ENCODE measurements around the gene ELAVL1. TPM values are rescaled to one million over a fixed set of nuclear protein-coding genes. Genes with fewer than 3 reads are reported as not detected.

ELAVL1 gene
- total RNA-seq, 1 donor from 2014 or later, result 122 TPM

DNA sequence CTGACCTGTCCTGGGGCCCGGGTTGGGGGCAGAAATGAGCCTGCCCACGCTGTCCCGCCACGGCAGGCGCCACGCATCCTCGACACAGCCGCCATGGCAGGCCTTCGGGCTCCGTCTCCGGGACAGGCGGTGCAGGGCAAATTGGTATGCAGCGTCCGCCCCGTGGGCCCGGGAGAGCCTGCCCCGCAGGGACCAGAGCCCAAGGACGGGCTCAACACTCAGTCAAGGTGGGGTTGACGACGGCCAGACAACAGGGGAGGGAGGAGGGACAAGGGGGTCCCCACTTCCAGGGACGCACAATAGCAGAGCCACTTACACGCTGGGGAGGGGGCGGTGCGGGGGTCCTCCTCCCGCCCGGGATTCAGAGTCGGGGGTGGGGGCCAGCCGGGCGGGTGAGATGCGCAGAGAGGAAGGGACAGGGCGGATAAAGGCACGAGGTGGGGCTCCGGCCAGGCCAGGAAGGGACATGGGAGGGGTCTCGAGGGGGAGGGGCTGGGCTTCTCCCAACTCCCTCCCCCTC, 80.7 kb downstream of the ELAVL1 start:
- Mint-ChIP-seq H3K27ac (ENCODE audit: unreplicated experiment) (no peak overlapping the region), H3K9me3 (ENCODE audit: unreplicated experiment) (peaks cover 17% of the 10 kb centered on the region), H3K36me3 (ENCODE audit: unreplicated experiment) (no peaks in the 10 kb centered on the region), H3K27me3 (ENCODE audit: unreplicated experiment) (peaks cover 18% of the 10 kb centered on the region), H3K4me3 (ENCODE audit: unreplicated experiment) (peak overlapping the region; percentile 67), H3K4me1 (ENCODE audit: low read depth, unreplicated experiment) (peaks cover 6% of the 10 kb centered on the region)
- no peak for DNase-seq
- TF ChIP-seq, protein P1, sequence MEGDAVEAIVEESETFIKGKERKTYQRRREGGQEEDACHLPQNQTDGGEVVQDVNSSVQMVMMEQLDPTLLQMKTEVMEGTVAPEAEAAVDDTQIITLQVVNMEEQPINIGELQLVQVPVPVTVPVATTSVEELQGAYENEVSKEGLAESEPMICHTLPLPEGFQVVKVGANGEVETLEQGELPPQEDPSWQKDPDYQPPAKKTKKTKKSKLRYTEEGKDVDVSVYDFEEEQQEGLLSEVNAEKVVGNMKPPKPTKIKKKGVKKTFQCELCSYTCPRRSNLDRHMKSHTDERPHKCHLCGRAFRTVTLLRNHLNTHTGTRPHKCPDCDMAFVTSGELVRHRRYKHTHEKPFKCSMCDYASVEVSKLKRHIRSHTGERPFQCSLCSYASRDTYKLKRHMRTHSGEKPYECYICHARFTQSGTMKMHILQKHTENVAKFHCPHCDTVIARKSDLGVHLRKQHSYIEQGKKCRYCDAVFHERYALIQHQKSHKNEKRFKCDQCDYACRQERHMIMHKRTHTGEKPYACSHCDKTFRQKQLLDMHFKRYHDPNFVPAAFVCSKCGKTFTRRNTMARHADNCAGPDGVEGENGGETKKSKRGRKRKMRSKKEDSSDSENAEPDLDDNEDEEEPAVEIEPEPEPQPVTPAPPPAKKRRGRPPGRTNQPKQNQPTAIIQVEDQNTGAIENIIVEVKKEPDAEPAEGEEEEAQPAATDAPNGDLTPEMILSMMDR (IDR thresholded peaks at IDR 0.05; ENCODE audit: partially characterized antibody, unreplicated experiment), result no peak

DNA sequence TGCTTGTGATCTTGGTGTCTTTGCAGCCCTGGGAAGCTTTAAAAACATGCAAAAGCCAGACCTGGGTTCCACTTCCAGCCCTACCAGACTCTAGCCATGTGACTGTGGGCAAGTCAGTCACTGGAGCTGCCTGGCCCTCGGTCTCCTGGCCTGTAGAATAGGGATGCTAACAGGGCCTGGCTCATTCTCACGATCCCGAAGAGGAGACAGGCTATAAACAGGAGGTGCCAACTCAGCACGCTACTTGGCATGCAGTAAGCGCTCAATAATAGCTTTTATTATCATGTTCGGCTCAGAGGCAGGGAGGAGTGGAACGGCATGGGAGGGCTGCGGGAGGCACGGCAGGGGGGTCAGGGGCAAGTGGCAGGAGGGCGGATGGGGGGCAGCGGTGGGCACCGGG, 81.2 kb downstream of the ELAVL1 start:
- H3K4me3 Mint-ChIP-seq (ENCODE audit: unreplicated experiment), result peak overlapping the region; percentile 76
- no peak for DNase-seq
- H3K4me1 Mint-ChIP-seq (ENCODE audit: low read depth, unreplicated experiment), result peaks cover 6% of the 10 kb centered on the region
- H3K36me3 Mint-ChIP-seq (ENCODE audit: unreplicated experiment), result no peaks in the 10 kb centered on the region
- peaks cover 18% of the 10 kb centered on the region for H3K27me3 Mint-ChIP-seq (ENCODE audit: unreplicated experiment)
- H3K9me3 Mint-ChIP-seq (ENCODE audit: unreplicated experiment), result peaks cover 17% of the 10 kb centered on the region
- no peak overlapping the region for H3K27ac Mint-ChIP-seq (ENCODE audit: unreplicated experiment)
- TF ChIP-seq, protein P1 (IDR thresholded peaks at IDR 0.05; ENCODE audit: partially characterized antibody, unreplicated experiment), result no peak

DNA sequence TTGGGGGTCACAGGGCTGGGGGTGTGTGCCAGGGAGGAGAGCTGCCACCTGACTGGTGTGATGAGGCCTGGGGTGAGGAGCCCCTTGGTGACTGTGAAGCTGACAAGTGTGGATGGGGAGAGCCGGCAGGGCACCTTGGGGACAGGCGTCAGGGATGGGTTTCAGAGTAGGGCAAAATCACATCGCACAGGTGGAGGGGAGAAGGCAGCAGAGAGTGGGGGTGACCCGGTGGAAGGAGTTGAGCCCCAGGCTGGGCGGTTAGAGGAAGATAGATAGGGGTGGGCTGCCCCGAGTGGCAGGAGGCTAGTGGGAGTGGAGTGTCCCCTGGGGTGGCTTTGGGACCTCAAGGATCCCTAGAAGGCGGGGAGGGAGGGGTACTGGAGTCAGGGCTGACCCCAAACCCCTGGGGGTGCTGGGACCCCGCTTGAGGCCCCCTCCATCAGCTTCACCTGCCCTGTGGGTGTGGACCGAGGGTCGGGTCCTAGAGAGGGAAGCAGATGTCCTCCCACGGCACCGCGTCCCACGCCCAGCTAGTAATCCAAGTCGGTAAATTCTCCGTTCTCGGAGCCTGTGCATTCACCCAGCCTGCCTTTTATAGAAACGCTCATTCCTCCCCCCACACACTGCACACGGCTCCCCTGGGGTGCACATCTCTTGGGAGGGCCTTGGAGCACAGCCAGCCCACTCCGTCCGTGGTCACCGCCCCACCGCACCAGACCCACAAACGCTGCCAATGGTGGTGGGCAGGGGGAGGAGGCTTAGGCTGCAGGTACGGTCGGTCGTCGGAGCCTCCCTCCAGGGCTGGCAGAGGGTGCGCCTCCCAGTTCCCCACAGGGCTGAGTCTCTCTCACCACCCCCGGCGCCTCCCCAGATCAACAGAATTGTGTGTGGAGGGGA, 81.9 kb downstream of the ELAVL1 start:
- peaks cover 6% of the 10 kb centered on the region for H3K4me1 Mint-ChIP-seq (ENCODE audit: low read depth, unreplicated experiment)
- DNase-seq, result no peak
- peaks cover 18% of the 10 kb centered on the region for H3K27me3 Mint-ChIP-seq (ENCODE audit: unreplicated experiment)
- no peaks in the 10 kb centered on the region for H3K36me3 Mint-ChIP-seq (ENCODE audit: unreplicated experiment)
- TF ChIP-seq, protein P1 (IDR thresholded peaks at IDR 0.05; ENCODE audit: partially characterized antibody, unreplicated experiment), result no peak
- peak overlapping the region; percentile 15 for H3K4me3 Mint-ChIP-seq (ENCODE audit: unreplicated experiment)
- H3K27ac Mint-ChIP-seq (ENCODE audit: unreplicated experiment), result peak overlapping the region; percentile 26
- peaks cover 17% of the 10 kb centered on the region for H3K9me3 Mint-ChIP-seq (ENCODE audit: unreplicated experiment)

DNA sequence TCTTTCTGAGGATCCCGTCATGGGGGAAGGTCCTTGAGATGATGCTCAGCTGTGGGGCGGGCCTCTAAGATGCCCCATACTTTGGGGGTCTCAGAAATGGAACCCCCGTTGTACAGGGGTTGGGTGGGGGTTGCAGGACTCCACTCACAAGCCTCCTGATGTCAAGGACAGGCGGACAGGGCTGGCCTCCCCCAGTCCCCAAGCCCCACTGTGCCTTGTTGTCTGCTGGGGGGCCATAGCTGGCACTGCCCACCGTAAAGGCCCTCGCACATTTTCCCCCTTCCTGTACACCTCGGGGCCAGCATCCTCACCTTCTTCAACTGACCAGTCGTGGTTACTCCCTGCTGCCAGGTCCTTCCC, 82.6 kb downstream of the ELAVL1 start:
- Mint-ChIP-seq H3K36me3 (ENCODE audit: unreplicated experiment) (no peaks in the 10 kb centered on the region), H3K4me3 (ENCODE audit: unreplicated experiment) (no peak overlapping the region), H3K9me3 (ENCODE audit: unreplicated experiment) (peaks cover 17% of the 10 kb centered on the region)

More for the DNA sequence above, 82.6 kb downstream of the ELAVL1 start:
- Mint-ChIP-seq H3K27ac (ENCODE audit: unreplicated experiment) (peak overlapping the region; percentile 26), H3K4me1 (ENCODE audit: low read depth, unreplicated experiment) (peaks cover 3% of the 10 kb centered on the region), H3K27me3 (ENCODE audit: unreplicated experiment) (peaks cover 19% of the 10 kb centered on the region)
- DNase-seq, result no peak
- TF ChIP-seq, protein P1 (IDR thresholded peaks at IDR 0.05; ENCODE audit: partially characterized antibody, unreplicated experiment), result no peak
